Activated CD8-positive, alpha-beta memory T cell treated with anti-CD3 and anti-CD28 coated beads, Interleukin-2, amount 50 U/mL, for 1 hour (primary cell): ENCODE measurements around the gene POC1A.

ENCODE experiments used
- DNase-seq: peaks from one replicate; pipeline ENCODE4 v3.0.0-alpha.2; 2020; ENCODE audit errors: extremely low read depth

POC1A gene

DNA sequence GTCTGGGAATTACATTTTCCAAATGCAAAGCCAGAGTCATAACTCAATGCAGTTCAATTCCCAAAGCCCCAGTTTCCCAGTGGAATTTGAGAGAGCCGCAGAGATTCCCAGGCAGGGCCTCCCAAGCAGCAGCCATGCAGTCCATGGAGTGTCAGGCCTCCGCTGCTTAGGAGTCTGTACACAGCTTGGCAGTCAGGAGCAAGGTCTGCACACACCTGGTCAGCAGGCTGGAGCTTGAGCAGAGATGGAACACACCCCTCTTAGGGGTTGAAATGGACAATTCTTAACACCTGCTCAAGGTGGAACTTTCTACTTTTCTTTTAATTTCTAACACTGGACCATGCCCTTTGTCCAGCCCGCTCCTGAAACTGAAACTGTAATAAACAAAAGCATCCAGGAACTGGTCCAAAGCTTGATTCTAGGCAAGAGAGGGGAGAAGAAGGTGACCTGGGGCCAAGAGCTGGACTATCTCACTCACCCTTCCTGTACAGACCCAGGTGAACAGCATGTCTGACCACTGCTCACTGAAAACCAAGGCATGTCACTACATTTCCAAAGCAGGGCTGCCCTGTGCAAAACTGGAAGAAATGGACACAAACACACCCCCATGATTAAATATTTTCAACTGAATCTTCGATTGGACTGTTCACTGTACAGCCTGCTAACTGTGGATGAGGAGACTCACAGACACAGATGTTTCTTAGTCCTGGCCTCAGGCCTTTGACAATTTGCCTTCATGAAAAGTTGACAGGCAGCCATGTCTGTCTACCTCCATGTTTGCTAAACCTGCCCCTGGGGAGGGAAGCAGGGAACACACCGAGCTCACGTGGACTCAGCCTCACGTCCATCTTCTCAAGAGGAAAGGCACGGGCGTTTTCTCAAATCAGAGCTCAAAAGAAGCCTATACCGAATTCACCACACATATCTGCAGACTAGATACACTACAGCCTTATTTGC, 49.3 kb downstream of the POC1A start:
- DNase-seq = no peak

DNA sequence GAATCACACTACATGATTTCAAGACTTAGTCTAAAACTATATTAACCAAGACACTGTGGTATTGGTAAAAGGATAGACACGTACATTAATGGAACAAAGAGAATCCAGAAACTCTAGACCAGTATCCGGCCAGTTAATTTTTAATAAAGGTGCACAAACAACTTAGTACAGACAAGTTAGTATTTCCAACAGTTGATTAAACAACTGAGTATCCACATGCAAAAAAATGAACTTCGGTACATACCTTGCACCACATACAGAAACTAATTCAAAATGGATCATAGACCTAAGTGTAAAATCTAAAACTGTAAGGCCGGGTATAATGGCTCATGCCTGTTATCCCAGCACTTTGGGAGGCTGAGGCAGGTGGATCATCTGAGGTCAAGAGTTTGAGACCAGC, 51.3 kb downstream of the POC1A start:
- DNase-seq = no peak

DNA sequence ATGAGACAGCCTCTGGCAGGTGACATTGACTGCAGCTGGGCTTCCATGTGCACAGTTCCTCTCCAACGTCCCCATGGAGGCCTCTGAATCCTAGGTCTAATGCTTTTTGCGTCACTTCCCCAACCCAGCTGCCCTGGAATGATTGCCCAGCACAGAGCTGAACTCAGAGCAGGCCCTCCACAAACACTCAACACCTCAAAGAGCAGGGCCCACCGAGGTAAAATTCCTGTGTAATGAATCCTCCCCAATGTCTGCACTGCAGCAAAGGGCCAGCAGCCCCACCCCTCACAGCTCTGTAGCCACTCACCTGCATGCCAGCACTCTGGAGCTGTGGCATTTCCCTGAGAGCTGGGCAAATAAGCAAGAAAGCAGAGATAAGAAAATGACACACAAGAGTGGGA, 55.2 kb downstream of the POC1A start:
- no peak for DNase-seq

- no peak for DNase-seq
These were observed 56.2 kb downstream of the POC1A start for GRCh38 chr3:52097851-52098507.

- DNase-seq = no peak
These were observed 58.0 kb downstream of the POC1A start for GRCh38 chr3:52095990-52096775.

DNA sequence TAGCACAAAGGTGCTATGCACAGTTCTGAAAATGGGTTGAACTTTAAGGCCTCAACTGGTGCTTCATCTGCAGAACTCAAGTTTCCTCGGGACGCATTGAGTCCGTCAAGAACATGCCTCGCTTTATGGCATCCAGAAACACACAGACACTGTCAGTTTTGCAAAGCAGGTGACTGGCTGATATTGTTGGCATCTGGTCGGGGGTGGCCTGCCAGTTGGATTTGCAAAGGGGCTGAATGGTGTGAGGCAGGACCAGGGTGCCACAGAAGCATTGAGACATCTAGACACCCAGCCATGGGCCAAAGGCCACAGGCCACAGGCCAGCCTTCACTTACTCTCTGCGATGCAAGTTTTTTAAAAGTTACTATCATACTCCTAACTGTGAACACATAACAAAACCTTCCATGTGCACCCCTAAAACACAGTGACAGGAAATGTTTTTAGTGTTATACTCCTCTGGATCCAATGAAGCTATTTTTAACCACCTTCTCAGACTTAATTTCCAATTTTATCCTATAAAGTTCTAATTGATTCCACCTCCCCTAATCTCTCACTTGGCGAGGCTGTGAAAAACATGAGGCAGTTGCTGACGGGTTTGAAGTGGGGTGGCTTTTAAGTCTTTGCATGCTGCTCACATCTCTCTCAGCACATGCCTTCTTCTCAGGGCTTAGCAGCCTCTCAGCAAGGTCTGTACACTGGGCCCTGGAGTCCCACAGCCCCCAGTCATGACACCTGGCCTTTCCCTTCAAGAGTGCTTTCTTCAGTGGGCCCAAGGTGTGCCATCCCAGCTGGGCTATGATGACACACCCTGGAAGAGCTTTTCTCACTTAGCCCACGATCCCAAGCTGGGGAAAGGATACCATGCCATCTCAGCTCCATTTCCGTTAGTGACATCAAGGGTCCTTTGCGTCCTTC, 59.4 kb downstream of the POC1A start:
- DNase-seq = no peak

- DNase-seq = no peak
These were observed 60.3 kb downstream of the POC1A start for GRCh38 chr3:52093756-52094545.

- DNase-seq = no peak
These were observed 61.3 kb downstream of the POC1A start for GRCh38 chr3:52092891-52093290.

DNA sequence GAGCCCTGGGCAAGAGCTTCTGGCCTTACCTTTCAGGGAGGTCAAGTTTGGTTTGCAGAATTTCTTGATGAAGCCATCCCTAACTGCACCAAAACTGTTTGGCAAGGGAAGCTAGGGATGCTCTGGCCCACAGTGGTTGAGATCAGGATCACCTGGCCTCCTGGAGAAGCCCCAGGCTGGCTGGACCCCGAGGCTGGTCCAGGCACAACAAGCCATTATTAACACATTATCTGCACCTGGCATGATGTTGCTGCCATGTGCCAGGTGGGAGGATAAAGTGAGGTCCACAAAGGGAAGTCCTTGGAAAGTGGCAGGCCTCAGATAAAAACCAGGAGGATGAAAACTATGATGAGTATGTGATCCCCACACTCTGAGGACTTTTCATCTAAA, 62.0 kb downstream of the POC1A start:
- DNase-seq = no peak

- DNase-seq = no peak
These were observed 62.5 kb downstream of the POC1A start for GRCh38 chr3:52091586-52092270.

DNA sequence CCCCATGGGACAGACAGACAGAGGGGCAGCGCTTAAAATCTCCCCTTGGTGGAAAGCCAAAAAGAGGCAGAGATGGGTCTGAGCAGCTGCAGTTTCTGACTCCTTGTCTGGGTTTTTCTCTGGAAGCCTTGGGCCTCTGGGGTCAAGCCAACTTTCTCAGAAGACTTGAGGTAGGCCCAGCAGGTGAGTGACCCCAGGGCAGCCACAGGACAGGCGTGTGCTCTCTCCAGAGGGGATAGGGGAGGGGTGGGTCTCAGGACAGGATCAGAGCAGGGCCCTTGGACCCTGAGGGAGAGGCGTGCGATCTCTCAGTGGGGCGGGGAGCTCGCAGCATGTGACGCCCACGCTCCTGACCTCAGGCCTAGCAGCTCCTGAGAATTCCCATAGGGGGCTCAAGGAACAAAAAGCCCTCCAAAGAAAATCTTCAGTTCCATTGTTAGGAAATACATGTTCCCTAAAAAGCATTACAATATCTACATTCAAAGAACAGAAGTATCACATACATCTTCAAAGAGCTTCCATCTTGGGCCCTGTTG, 63.2 kb downstream of the POC1A start:
- DNase-seq = no peak

DNA sequence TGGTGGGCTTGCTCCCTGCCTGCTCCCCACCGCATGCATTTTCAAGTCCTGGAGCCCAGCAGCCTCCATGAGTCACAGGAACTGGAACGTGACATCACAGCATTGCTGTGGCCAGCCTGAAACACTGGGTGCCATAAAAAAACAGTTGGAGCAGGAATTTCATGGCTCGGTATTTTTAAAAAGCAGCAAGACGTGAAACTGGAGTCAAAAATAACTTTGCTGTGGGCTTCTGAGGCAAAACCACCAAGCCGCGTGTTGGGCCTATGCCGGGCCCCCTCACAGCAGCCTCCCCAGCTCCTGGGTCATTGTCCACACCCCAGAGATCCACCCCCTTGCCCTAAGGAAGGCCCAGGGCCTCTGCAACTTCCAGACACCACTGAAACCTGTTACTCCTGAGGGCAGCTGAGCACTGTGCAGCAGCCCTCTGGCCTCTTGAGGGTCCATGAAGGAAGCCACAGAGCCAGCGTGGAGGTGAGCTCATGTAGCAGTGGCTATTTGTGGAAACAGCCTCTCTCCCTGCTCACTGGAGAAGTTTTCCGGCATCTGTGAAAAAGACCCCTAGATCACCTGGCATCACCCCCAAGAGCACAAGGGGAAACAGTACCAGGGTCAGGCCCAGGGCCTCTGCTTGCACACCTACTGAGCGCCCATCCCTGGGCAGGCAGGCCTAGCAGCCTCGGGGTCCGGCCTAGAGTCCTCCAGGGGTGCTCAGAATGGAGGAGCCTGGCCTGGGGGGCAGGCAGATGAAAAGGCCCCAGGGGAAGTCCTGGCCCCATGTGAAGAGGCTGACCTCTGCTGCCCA, 63.9 kb downstream of the POC1A start:
- DNase-seq = no peak

DNA sequence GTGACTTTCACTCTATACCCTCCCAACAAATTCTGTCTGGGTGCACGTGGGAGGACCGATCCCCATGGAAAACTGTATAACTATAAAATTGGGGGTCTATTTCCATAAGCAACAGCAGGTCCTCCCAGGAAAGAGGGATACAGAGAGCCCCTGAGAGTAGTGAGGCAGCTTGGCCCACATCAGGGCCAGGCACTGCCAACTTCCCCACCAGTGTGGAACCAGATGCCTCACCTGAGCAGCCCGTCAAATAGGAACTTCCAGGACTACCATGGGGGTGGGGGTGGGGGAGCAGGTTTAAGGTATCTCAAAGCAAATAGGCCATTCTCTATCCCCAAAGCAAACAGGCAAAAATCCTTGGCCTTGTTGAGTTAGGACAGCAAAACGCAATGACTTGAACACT, 64.5 kb downstream of the POC1A start:
- no peak for DNase-seq

DNA sequence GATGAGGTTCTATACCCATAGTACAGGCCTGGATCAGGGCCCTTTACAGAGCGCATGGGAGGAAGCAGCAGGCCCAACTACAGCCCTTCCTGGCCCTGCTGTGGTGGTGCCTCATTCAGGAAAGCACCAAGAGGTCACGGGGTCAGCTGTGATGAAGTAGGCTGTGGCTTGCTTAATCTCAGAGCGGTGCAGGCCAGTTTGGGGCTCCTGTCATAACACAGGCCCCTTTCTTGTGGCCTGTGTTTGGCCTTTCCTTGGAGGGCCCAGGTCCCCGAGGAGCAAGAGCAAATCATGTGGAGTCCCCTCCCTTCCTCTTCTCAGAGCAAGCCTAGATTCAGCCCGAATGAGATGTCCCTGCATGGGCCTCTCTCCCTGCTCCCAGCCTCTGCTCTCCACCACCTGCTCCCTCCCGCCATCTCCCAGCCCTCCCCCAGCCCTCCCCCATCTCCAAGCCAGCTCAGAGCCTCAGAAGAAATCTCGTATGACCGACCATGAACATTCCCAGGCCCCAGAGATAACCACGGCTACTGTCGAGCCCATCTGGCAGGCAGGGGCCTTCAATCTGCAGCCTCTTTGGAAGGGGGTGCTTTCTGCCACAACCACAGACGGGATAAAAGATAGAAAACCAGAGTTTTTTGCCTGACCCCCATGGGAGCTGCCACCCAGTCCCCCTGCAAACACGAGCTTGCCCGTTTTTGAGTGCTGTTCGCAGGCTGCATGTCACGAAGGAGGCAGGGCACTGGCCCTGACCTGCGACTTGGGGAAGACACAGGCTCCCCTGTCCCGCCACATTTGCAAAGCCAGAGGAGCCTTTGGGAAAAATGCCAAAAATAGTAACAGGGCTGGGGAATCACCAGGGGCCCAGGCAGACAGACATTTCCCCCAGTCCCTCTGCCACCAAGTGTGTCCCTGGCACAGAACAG, 65.5 kb downstream of the POC1A start:
- DNase-seq = no peak

- DNase-seq = no peak
These were observed 66.5 kb downstream of the POC1A start for GRCh38 chr3:52087731-52088130.

DNA sequence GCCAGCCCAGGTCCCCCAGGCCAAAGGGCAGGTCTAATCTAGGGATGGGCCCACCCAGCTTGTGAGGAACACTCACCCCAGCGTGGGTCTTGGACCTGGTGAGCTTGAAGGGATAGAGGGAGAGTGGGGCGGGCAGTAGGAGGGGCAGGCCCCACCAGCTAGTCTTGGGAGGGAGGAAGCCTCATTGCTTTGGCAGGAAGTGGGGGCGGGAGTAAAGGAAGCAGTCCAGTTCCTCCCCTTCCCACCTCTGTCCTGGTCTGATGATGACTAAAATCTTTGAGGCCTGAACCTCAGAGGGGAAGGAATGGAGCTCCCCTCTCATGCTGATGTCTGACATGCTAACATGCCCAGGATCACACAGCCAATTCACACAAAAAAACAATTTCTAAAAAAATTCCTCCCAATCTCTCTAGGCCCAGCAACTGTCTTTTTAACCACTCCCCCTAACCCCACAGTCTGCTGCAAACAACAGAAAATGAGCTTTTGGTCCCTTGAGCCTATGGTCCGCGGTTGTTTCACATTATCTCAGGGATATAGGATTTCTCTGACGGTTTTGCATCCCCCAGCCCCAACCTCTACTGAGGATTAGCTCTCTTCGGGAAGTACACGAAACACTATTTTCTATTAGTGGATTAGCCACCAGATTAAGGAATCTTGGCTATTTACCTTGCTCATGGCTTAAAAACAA, 67.1 kb downstream of the POC1A start:
- no peak for DNase-seq

DNA sequence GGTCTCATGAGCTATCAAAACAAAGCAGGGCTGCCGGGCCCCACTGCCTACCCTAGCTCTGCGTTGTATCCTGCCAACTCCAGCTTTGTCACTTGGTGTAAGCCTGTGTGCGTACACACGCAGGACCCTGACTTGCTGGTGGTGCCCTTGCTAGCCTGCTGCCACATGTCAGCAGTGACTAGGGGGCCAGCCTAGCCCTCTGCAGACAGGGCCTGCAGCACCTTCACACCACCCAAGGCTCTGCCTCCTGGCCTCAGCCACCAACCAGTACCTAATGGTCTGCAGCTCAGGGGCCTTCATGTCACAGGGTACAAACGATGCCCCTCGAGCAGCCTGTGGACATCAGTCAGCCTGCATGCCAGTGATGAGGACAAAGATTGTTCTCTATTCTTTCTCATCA, 67.8 kb downstream of the POC1A start:
- DNase-seq = no peak
